H1 (cell line): ENCODE measurements around the gene XPNPEP3. TPM values are rescaled to one million over a fixed set of nuclear protein-coding genes. Genes with fewer than 3 reads are reported as not detected.

Source experiments
- CTCF ChIA-PET: fragments of 300-600 bp; sonication (Branson Sonifier 250); formaldehyde crosslinking; loops from one replicate; lab custom pipeline; 2021; ENCODE audit not compliant: partially characterized antibody; lab: Charles Lee
- POLR2A ChIA-PET: fragments of 300-600 bp; sonication (Branson Sonifier 250); formaldehyde crosslinking; loops from one replicate; lab custom pipeline; 2021; ENCODE audit warnings: inconsistent platforms; ENCODE audit not compliant: partially characterized antibody; lab: Charles Lee
- DNase-seq, 2 experiments: peaks; one replicate each; pipeline versions ENCODE4 v3.0.0 to v3.0.0-alpha.2; 2010 to 2022; ENCODE audit warnings: low spot score in 2 of 2, low read depth in 1 of 2, mixed read lengths in 1 of 2
- FAIRE-seq: peaks from 2 replicates; lab custom pipeline; 2011; peaks lifted over from hg19 to GRCh38; lab: Jason Lieb, UNC
- H2AFZ ChIP-seq: 2 replicates; pipeline ENCODE4 v1.8.1; 2012; ENCODE audit warnings: low read length, inconsistent platforms
- H2AK5ac ChIP-seq: 2 replicates; pipeline ENCODE4 v1.6.1; 2013; ENCODE audit warnings: low read depth, low read length
- H2BK120ac ChIP-seq: replicated peaks from 2 replicates; pipeline ENCODE3; 2013; ENCODE audit warnings: low read depth, low read length, inconsistent platforms
- H2BK12ac ChIP-seq: 2 replicates; pipeline ENCODE4 v1.6.1; 2013; ENCODE audit warnings: low read depth, low read length
- H2BK15ac ChIP-seq: 2 replicates; pipeline ENCODE4 v1.6.1; 2013; ENCODE audit warnings: low read length
- H2BK20ac ChIP-seq: 2 replicates; pipeline ENCODE4 v1.6.1; 2013; ENCODE audit warnings: low read length
- H2BK5ac ChIP-seq: 2 replicates; pipeline ENCODE4 v1.6.1; 2013; ENCODE audit warnings: low read depth, low read length
- H3K14ac ChIP-seq: 2 replicates; pipeline ENCODE4 v1.6.1; 2013; ENCODE audit warnings: inconsistent platforms; ENCODE audit not compliant: insufficient read length
- H3K18ac ChIP-seq: 2 replicates; pipeline ENCODE4 v1.6.1; 2013; ENCODE audit warnings: low read length; ENCODE audit errors: extremely low read depth
- H3K23ac ChIP-seq: 2 replicates; pipeline ENCODE4 v1.6.1; 2013; ENCODE audit warnings: inconsistent platforms; ENCODE audit not compliant: insufficient read length
- H3K23me2 ChIP-seq: 2 replicates; pipeline ENCODE4 v1.6.1; 2013; ENCODE audit warnings: low read depth, low read length
- H3K27ac ChIP-seq: 2 replicates; pipeline ENCODE4 v1.6.1; 2011; ENCODE audit warnings: low read depth, low read length, inconsistent platforms
- H3K27me3 ChIP-seq, 4 experiments: replicated peaks in 1 of 4; 1 replicate in 1 of 4; 2 replicates in 3 of 4; pipeline versions ENCODE4 v1.6.1 to v1.8.1; 2011 to 2013; ENCODE audit warnings: low read length in 3 of 4, mild to moderate bottlenecking in 3 of 4, inconsistent platforms in 2 of 4, mixed read lengths in 2 of 4, moderate library complexity in 1 of 4; ENCODE audit not compliant: control insufficient read depth in 3 of 4, insufficient read depth in 3 of 4; ENCODE audit errors: extremely low read depth in 1 of 4
- H3K36me3 ChIP-seq, 4 experiments: 2 replicates each; pipeline versions ENCODE4 v1.6.1 to v1.8.1; 2011 to 2013; ENCODE audit warnings: mild to moderate bottlenecking in 4 of 4, low read length in 3 of 4, moderate library complexity in 2 of 4, control low read depth in 1 of 4, inconsistent platforms in 1 of 4; ENCODE audit not compliant: insufficient read depth in 4 of 4, control insufficient read depth in 2 of 4
- H3K4ac ChIP-seq: replicated peaks from 2 replicates; pipeline ENCODE3; 2013; ENCODE audit warnings: low read length, low read depth, mixed read lengths, inconsistent platforms; ENCODE audit not compliant: insufficient read length
- H3K4me1 ChIP-seq, 4 experiments: replicated peaks in 1 of 4; 1 replicate in 1 of 4; 2 replicates in 3 of 4; pipeline versions ENCODE4 v1.6.1 to v1.8.1; 2011 to 2013; ENCODE audit warnings: low read length in 3 of 4, inconsistent platforms in 2 of 4, mixed read lengths in 1 of 4; ENCODE audit not compliant: insufficient read depth in 4 of 4, control insufficient read depth in 3 of 4
- H3K4me2 ChIP-seq, 2 experiments: 2 replicates each; pipeline versions ENCODE4 v1.6.1 to v1.8.1; 2011 to 2013; ENCODE audit warnings: low read depth in 2 of 2, low read length in 2 of 2, control low read depth in 1 of 2, inconsistent platforms in 1 of 2, mild to moderate bottlenecking in 1 of 2; ENCODE audit not compliant: insufficient read depth in 1 of 2
- H3K4me3 ChIP-seq, 4 experiments: fragments of 200-600, 300-600 bp in 1 of 4; sonication (generic), shearing (Covaris generic), sonication (Bioruptor Twin) in 1 of 4; 2 replicates each; pipeline versions ENCODE4 v1.5.1 to v1.8.1; 2011 to 2016; ENCODE audit warnings: low read length in 4 of 4, low read depth in 3 of 4, control low read depth in 2 of 4, inconsistent platforms in 2 of 4, mild to moderate bottlenecking in 2 of 4, mixed read lengths in 1 of 4, moderate library complexity in 1 of 4; ENCODE audit not compliant: insufficient read depth in 2 of 4; ENCODE audit errors: extremely low read depth in 1 of 4
- H3K56ac ChIP-seq: replicated peaks from 2 replicates; pipeline ENCODE3; 2013; ENCODE audit warnings: low read depth, mild to moderate bottlenecking, mixed read lengths, low read length, inconsistent platforms; ENCODE audit not compliant: insufficient read length
- H3K79me1 ChIP-seq: 2 replicates; pipeline ENCODE4 v1.6.1; 2013; ENCODE audit warnings: low read depth, low read length, control low read depth
- H3K79me2 ChIP-seq, 2 experiments: 2 replicates each; pipeline versions ENCODE4 v1.6.1 to v1.8.1; 2012 to 2013; ENCODE audit warnings: low read length in 2 of 2, mild to moderate bottlenecking in 2 of 2, inconsistent platforms in 1 of 2; ENCODE audit not compliant: insufficient read depth in 2 of 2, control insufficient read depth in 1 of 2
- H3K9ac ChIP-seq, 4 experiments: replicated peaks in 1 of 4; 1 replicate in 1 of 4; 2 replicates in 3 of 4; pipeline versions ENCODE4 v1.6.1 to v1.8.1; 2011 to 2013; ENCODE audit warnings: low read depth in 3 of 4, low read length in 3 of 4, control low read depth in 2 of 4, mild to moderate bottlenecking in 2 of 4, moderate library complexity in 2 of 4, inconsistent platforms in 1 of 4; ENCODE audit errors: extremely low read depth in 1 of 4
- H3K9me3 ChIP-seq, 2 experiments: 2 replicates each; pipeline versions ENCODE4 v1.6.1 to v1.8.1; 2012 to 2013; ENCODE audit warnings: mild to moderate bottlenecking in 2 of 2, moderate library complexity in 2 of 2, control low read depth in 1 of 2, inconsistent platforms in 1 of 2, low read depth in 1 of 2, low read length in 1 of 2, mixed read lengths in 1 of 2; ENCODE audit not compliant: insufficient read depth in 2 of 2
- H4K20me1 ChIP-seq, 2 experiments: replicated peaks in 1 of 2; 2 replicates each; pipeline versions ENCODE3 to v1.8.1; 2011 to 2013; ENCODE audit warnings: inconsistent platforms in 2 of 2, low read length in 2 of 2, mild to moderate bottlenecking in 1 of 2; ENCODE audit not compliant: insufficient read depth in 2 of 2, control insufficient read depth in 1 of 2
- H4K5ac ChIP-seq: 2 replicates; pipeline ENCODE4 v1.6.1; 2013; ENCODE audit warnings: low read length, low read depth, mixed read lengths, inconsistent platforms; ENCODE audit not compliant: insufficient read length
- H4K8ac ChIP-seq: 2 replicates; pipeline ENCODE4 v1.8.0; 2013; ENCODE audit warnings: mild to moderate bottlenecking, moderate library complexity, low read length, inconsistent platforms; ENCODE audit not compliant: insufficient read depth; ENCODE audit errors: extremely low read depth
- H4K91ac ChIP-seq: replicated peaks from 2 replicates; pipeline ENCODE3; 2013; ENCODE audit warnings: low read length, mixed read lengths, inconsistent platforms; ENCODE audit not compliant: insufficient read length
- BCL11A ChIP-seq, 2 experiments: IDR thresholded peaks; one replicate each; pipeline ENCODE4 v1.6.1; 2011; ENCODE audit warnings: low read depth in 2 of 2, low read length in 2 of 2, mild to moderate bottlenecking in 2 of 2
- BRCA1 ChIP-seq: IDR thresholded peaks from 2 replicates; pipeline ENCODE4 v1.6.1; 2012; ENCODE audit warnings: low read depth, low read length, improper control_type of control experiment
- CBX5 ChIP-seq: fragments of 300-800, 300-1000 bp; sonication (generic); IDR thresholded peaks from 2 replicates; pipeline ENCODE4 v1.7.1; 2016; ENCODE audit warnings: antibody characterized with exemption, low read length, low read depth
- EZH2 ChIP-seq: fragments of 200-600 bp; sonication (generic); IDR thresholded peaks from 2 replicates; pipeline ENCODE4 v1.7.1; 2012; ENCODE audit warnings: low read depth, mild to moderate bottlenecking, moderate library complexity, low read length, inconsistent platforms; ENCODE audit not compliant: severe bottlenecking
- KDM4A ChIP-seq: IDR thresholded peaks from one replicate; pipeline ENCODE4 v1.7.1; 2012; ENCODE audit warnings: low read depth, mild to moderate bottlenecking, moderate library complexity, low read length, inconsistent platforms; ENCODE audit not compliant: severe bottlenecking
- NANOG ChIP-seq: IDR thresholded peaks from 2 replicates; pipeline ENCODE4 v1.6.1; 2011; ENCODE audit warnings: low read length, low read depth, mild to moderate bottlenecking, inconsistent platforms; ENCODE audit not compliant: insufficient read depth, poor library complexity, severe bottlenecking
- POLR2A ChIP-seq, 2 experiments: IDR thresholded peaks; 1 replicate in 1 of 2; 2 replicates in 1 of 2; pipeline ENCODE4 v1.6.1; 2011; ENCODE audit warnings: low read depth in 2 of 2, low read length in 2 of 2, mild to moderate bottlenecking in 2 of 2; ENCODE audit errors: control extremely low read depth in 1 of 2
- POU5F1 ChIP-seq: IDR thresholded peaks from 2 replicates; pipeline ENCODE4 v1.6.1; 2011; ENCODE audit warnings: low read depth, mild to moderate bottlenecking, low read length, moderate library complexity
- SIRT6 ChIP-seq: IDR thresholded peaks from one replicate; pipeline ENCODE4 v1.7.1; 2012; ENCODE audit warnings: low read length, inconsistent platforms
- TCF12 ChIP-seq: IDR thresholded peaks from 2 replicates; pipeline ENCODE4 v1.6.1; 2011; ENCODE audit warnings: low read depth, mild to moderate bottlenecking, low read length
- YY1 ChIP-seq: IDR thresholded peaks from 2 replicates; pipeline ENCODE4 v1.6.1; 2011; ENCODE audit warnings: low read depth, mild to moderate bottlenecking, low read length
- WGBS, 2 experiments: shearing (Covaris generic) in 1 of 2; methylation state at CpG; one replicate each; pipeline versions ENCODE4 v1.1.6 to v1.1.7; 2013 to 2015; ENCODE audit warnings: low lambda C conversion rate in 2 of 2, mixed read lengths in 2 of 2, inconsistent platforms in 1 of 2, low coverage in 1 of 2, missing lambda C conversion rate in 1 of 2; ENCODE audit not compliant: insufficient replicate concordance in 2 of 2, insufficient coverage in 1 of 2, insufficient read length in 1 of 2; ENCODE audit errors: extremely low coverage in 1 of 2, missing lambda C conversion rate in 1 of 2; 5-methylcytosine and 5-hydroxymethylcytosine counted together
- polyA plus RNA-seq, 7 experiments: library from polyadenylated mRNA; depleted of rRNA in 3 of 7; stranded (reverse) in 5 of 7; unstranded in 2 of 7; fragments of >200 nt in 5 of 7; fragments of 200-250 nt in 2 of 7; gene quantifications; 1 replicate in 5 of 7; 2 replicates in 1 of 7; 4 replicates in 1 of 7; pipeline versions ENCODE4 v1.2.1 to v1.2.3, GENCODE V29; 2011 to 2013; ENCODE audit warnings: missing spikeins in 2 of 7, mixed read lengths in 2 of 7
- total RNA-seq: library from RNA; stranded (reverse); fragmentation: NEBNext Ultra II Directional; extraction: Animal tissue kit (Norgen Biotek cat#: 25700); gene quantifications from 2 replicates; pipeline ENCODE4 v1.2.1, GENCODE V29; 2021
- TF ChIP-seq, protein P1 (sequence below): IDR thresholded peaks from 2 replicates; pipeline ENCODE4 v1.6.1; 2011; ENCODE audit warnings: low read depth, mild to moderate bottlenecking, low read length; ENCODE audit not compliant: insufficient read depth
- TF ChIP-seq, protein P2 (sequence below): IDR thresholded peaks from 2 replicates; pipeline ENCODE4 v1.6.1; 2012; ENCODE audit warnings: inconsistent platforms

XPNPEP3 gene
- total and polyA plus RNA-seq, 2 of the 8 experiments (the other 6 are each of a cell fraction or from before 2014, with no cell fraction given): 25.8 to 29.2 TPM

DNA sequence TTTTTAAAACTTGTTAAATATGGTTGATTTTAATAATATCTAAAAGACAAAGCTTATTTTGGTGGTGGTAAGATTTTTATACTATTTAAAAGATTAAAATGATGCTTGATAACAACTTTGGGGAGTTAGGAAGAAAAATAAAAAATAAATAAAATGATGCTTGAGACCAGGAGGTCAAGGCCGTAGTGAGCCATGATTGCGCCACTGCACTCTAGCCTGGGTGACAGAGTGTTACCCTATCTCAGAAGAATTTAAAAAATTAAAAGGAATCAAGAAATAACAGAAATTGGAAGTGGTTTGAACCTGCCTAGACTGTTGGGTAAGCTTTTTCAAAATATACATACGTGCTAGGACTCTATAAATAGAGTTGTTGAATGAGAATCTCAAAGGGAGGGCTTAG lies 17.1 kb downstream of the XPNPEP3 start:
- Histone ChIP-seq H3K9me3 (no peaks in the 10 kb centered on the region), H2BK5ac (no peak overlapping the region), H2BK12ac (no peak overlapping the region), H3K36me3 (peaks cover 0 to 17% (median 2%) of the 10 kb centered on the region in 4 experiments; a peak in 5 of 8 replicates), H3K4ac (no peak overlapping the region), H3K14ac (no peak overlapping the region), H3K27ac (no peak overlapping the region), H2AK5ac (no peak overlapping the region), H4K8ac (no peak overlapping the region), H3K9ac (no peak overlapping the region), H3K4me1 (no peaks in the 10 kb centered on the region), H2BK20ac (no peak overlapping the region), H3K27me3 (no peaks in the 10 kb centered on the region), H3K79me2 (no peaks in the 10 kb centered on the region), H4K5ac (no peak overlapping the region), H4K20me1 (no peaks in the 10 kb centered on the region), H3K18ac (no peak overlapping the region), H2AFZ (no peak overlapping the region), H3K79me1 (no peaks in the 10 kb centered on the region), H3K4me2 (no peak overlapping the region), H3K23me2 (no peaks in the 10 kb centered on the region), H4K91ac (no peak overlapping the region), H3K23ac (no peak overlapping the region), H2BK120ac (no peak overlapping the region), H3K56ac (no peak overlapping the region), H2BK15ac (no peak overlapping the region), H3K4me3 (no peak overlapping the region)
- ChIA-PET CTCF (interaction anchor here (0.9 to 1.3 kb wide), 2 partner anchors 15 to 48 kb away, joined by 3 read pairs; no protein-coding TSS in a partner anchor), POLR2A (interaction anchor here (0.9 kb wide), 1 partner anchor 13 kb away, joined by 3 read pairs; no protein-coding TSS in a partner anchor)
- FAIRE-seq: no peak
- 90% methylated on average over 3 of the region's 3 CpGs; no CpG with 5 or more reads in 1 of the 2 experiments for WGBS, 2 experiments
- DNase-seq: no peak
- TF ChIP-seq NANOG (no peak), POU5F1 (no peak), TCF12 (no peak), KDM4A (no peak), BRCA1 (no peak), BCL11A (IDR thresholded peaks at IDR 0.05; ENCODE audit: low read depth in 2 of 2, low read length in 2 of 2) (no peak), EZH2 (no peak), CBX5 (no peak), POLR2A (IDR thresholded peaks at IDR 0.05; ENCODE audit: control extremely low read depth in 1 of 2, low read depth in 2 of 2, low read length in 2 of 2) (no peak), SIRT6 (no peak), YY1 (no peak)
- TF ChIP-seq, protein P1, sequence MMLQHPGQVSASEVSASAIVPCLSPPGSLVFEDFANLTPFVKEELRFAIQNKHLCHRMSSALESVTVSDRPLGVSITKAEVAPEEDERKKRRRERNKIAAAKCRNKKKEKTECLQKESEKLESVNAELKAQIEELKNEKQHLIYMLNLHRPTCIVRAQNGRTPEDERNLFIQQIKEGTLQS: no peak
- TF ChIP-seq, protein P2, sequence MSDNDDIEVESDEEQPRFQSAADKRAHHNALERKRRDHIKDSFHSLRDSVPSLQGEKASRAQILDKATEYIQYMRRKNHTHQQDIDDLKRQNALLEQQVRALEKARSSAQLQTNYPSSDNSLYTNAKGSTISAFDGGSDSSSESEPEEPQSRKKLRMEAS: no peak
